Measurements from ENCODE around the gene PTBP3. TPM values are rescaled to one million over a fixed set of nuclear protein-coding genes. Genes with fewer than 3 reads are reported as not detected.

PTBP3 gene
- total RNA-seq, 1 experiment from 2014 or later: 57.1 TPM

GRCh38 chr9:112168197-112168596 is 165.2 kb downstream of the PTBP3 start:
- H3K27ac ChIP-seq (ENCODE audit: low read depth, low read length, poor library complexity, severe bottlenecking): no peak overlapping the region
- no TSS peak for BruUV-seq (replicated peaks)
- ChIA-PET POLR2A (ENCODE audit: low non-redundant PET) (no interaction called here), CTCF (no interaction called here)
- H3K27me3 ChIP-seq (replicated peaks; ENCODE audit: insufficient read depth, low read depth, low read length, poor library complexity): no peaks in the 10 kb centered on the region
- no peak for TF ChIP-seq CTCF (conservative IDR thresholded peaks at IDR 0.05; ENCODE audit: low read depth, low read length)
- TF ChIP-seq EZH2 (IDR thresholded peaks at IDR 0.05; ENCODE audit: borderline replicate concordance, low read depth, low read length, poor library complexity, severe bottlenecking): no peak
- no peaks in the 10 kb centered on the region for H3K4me1 ChIP-seq (ENCODE audit: insufficient read depth, low read length, poor library complexity, severe bottlenecking)
- intact Hi-C loops (cut with micrococcal nuclease; ENCODE audit: unreplicated experiment): no loop called here
- no peak for DNase-seq (ENCODE audit: low spot score)
- H3K36me3 ChIP-seq (ENCODE audit: insufficient read depth, low read length, poor library complexity, severe bottlenecking): no peaks in the 10 kb centered on the region
- no peak overlapping the region for H3K4me3 ChIP-seq (ENCODE audit: low read depth, low read length, poor library complexity, severe bottlenecking)
- H3K9me3 ChIP-seq (ENCODE audit: low read depth, low read length, poor library complexity, severe bottlenecking): no peaks in the 10 kb centered on the region

Other genes with a start within 250 kb of the PTBP3 start
- gene SUSD1, start 158.3 kb downstream of the PTBP3 start, total RNA-seq (2021): 14.9 and 15.5 TPM in 2 replicates
- 28.2 and 31.2 TPM in 2 replicates for gene HSDL2, start 46.5 kb upstream of the PTBP3 start, total RNA-seq (2021)
- 28.6 and 30.7 TPM in 2 replicates for gene KIAA1958, start 153.2 kb upstream of the PTBP3 start, total RNA-seq (2021)